OCI-LY3 (cell line): ENCODE measurements around the gene EFCAB11.

Experiments
- H2AFZ ChIP-seq: fragments of 200-600, 300-600 bp; shearing (Covaris generic); 2 replicates; pipeline ENCODE4 v1.6.0; 2014; ENCODE audit warnings: antibody characterized with exemption, low read depth, low read length
- H3K27ac ChIP-seq: fragments of 200-600, 300-600 bp; sonication (generic); 2 replicates; pipeline ENCODE4 v1.5.1; 2014; ENCODE audit warnings: mild to moderate bottlenecking, low read length, moderate library complexity, mixed read lengths
- H3K27me3 ChIP-seq: fragments of 200-600, 300-600 bp; sonication (generic); 2 replicates; pipeline ENCODE4 v1.6.1; 2014; ENCODE audit warnings: low read depth, low read length, mixed read lengths
- H3K36me3 ChIP-seq: fragments of 200-600, 300-600 bp; sonication (generic); replicated peaks from 2 replicates; pipeline ENCODE3; 2014; ENCODE audit warnings: low read depth, low read length, mixed read lengths
- H3K4me1 ChIP-seq: fragments of 300-600, 200-600 bp; sonication (generic); 2 replicates; pipeline ENCODE4 v1.6.1; 2014; ENCODE audit warnings: low read length, mixed read lengths
- H3K4me2 ChIP-seq: fragments of 200-600, 300-600 bp; sonication (generic); 2 replicates; pipeline ENCODE4 v1.6.1; 2014; ENCODE audit warnings: low read length, mixed read lengths
- H3K4me3 ChIP-seq: fragments of 300-600, 200-600 bp; sonication (generic); 2 replicates; pipeline ENCODE4 v1.5.1; 2014; ENCODE audit warnings: antibody characterized with exemption, mild to moderate bottlenecking, low read length, moderate library complexity
- H3K79me2 ChIP-seq: fragments of 300-600, 200-600 bp; shearing (Covaris generic); 2 replicates; pipeline ENCODE4 v1.6.1; 2014; ENCODE audit warnings: mild to moderate bottlenecking, low read length, mixed read lengths
- H3K9ac ChIP-seq: fragments of 300-600, 200-600 bp; shearing (Covaris generic); 2 replicates; pipeline ENCODE4 v1.6.0; 2014; ENCODE audit warnings: mild to moderate bottlenecking, low read length, moderate library complexity
- H3K9me3 ChIP-seq: fragments of 200-600, 300-600 bp; shearing (Covaris generic); 2 replicates; pipeline ENCODE4 v1.6.1; 2014; ENCODE audit warnings: low read length, mixed read lengths; ENCODE audit not compliant: insufficient read depth
- H4K20me1 ChIP-seq: fragments of 200-600, 300-600 bp; sonication (generic); 2 replicates; pipeline ENCODE4 v1.6.1; 2016; ENCODE audit warnings: low read length, mixed read lengths; ENCODE audit not compliant: insufficient read depth
- CTCF ChIP-seq: fragments of 200-600, 300-600 bp; sonication (generic); IDR thresholded peaks from 2 replicates; pipeline ENCODE4 v1.5.1; 2014; ENCODE audit warnings: antibody characterized with exemption, low read length, low read depth
- EZH2phosphoT487 ChIP-seq: fragments of 200-600 bp; shearing (Covaris generic); IDR thresholded peaks from 2 replicates; pipeline ENCODE4 v1.6.1; 2018; ENCODE audit warnings: antibody characterized with exemption, mixed run types, low read depth

The EFCAB11 gene

GRCh38 chr14:89954070-89955021, at the start of gene EFCAB11:
TSS of gene EFCAB11 (minus strand) at chr14:89954730. CDS start at chr14:89954660, 70 bp downstream.
- peak within 1 kb of the TSS; percentile 92 for H3K4me2 ChIP-seq
- H3K4me1 ChIP-seq = peaks cover 14% of the 10 kb centered on the region
- no peaks in the 10 kb centered on the region for H3K27me3 ChIP-seq
- peaks cover 36% of the 10 kb centered on the region for H3K79me2 ChIP-seq
- H3K9ac ChIP-seq = peak within 1 kb of the TSS; percentile 76
- H3K9me3 ChIP-seq = no peaks in the 10 kb centered on the region
- TF ChIP-seq EZH2phosphoT487 (no peak), CTCF (peak; percentile 23; the same call in 1 of the 2 replicates)
- no peaks in the 10 kb centered on the region for H4K20me1 ChIP-seq
- H3K36me3 ChIP-seq = peaks cover 39% of the 10 kb centered on the region
- peak within 1 kb of the TSS; percentile 89 for H3K27ac ChIP-seq
- peak within 1 kb of the TSS; percentile 91 for H3K4me3 ChIP-seq
- peak within 1 kb of the TSS; percentile 99 for H2AFZ ChIP-seq

DNA sequence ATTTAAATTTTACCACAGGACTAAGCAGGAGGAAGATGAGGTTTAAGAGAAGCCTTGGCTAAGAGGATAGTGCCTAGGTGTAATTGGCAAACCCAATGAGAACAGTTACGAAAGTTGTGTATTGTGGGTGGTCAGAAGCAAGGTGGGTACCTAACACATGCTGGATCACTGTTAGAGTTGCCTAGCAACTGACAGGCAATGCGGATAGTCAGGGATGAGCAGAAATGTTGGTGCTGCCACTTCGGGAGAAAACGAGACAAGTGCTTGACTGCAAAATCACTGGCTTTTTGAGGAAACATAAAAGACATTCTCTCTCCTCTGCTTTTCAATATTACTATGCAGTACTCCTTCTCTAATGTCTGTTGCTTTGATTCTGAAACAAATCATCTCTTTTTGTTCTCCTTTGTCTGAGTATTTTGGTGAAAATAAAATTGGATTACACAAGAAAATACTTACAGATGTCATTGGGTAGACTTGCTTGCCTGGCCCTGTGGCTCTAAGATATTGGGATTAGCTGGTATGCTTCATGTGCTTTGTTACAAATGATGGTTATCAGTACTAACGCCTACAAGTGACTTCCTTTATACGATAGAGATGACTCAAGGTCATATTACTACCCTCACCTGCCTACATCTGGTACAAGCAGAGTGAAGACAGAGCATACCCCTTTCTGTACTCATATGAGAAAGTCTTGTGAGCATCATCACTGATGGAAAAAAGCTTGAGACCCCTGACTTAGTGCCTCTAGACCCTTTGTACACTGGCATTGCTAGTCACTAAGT, 49.2 kb upstream of the EFCAB11 start:
- no peak overlapping the region for H3K4me2 ChIP-seq
- no peaks in the 10 kb centered on the region for H3K27me3 ChIP-seq
- no peaks in the 10 kb centered on the region for H4K20me1 ChIP-seq
- H3K4me1 ChIP-seq = no peaks in the 10 kb centered on the region; the same call in 1 of the 2 replicates
- no peak overlapping the region for H3K9ac ChIP-seq
- H3K4me3 ChIP-seq = no peak overlapping the region
- H3K9me3 ChIP-seq = no peaks in the 10 kb centered on the region
- TF ChIP-seq EZH2phosphoT487 = no peak
- no peak for TF ChIP-seq CTCF
- peaks cover 54% of the 10 kb centered on the region for H3K36me3 ChIP-seq
- H3K27ac ChIP-seq = no peak overlapping the region
- no peaks in the 10 kb centered on the region for H3K79me2 ChIP-seq
- H2AFZ ChIP-seq = no peak overlapping the region

DNA sequence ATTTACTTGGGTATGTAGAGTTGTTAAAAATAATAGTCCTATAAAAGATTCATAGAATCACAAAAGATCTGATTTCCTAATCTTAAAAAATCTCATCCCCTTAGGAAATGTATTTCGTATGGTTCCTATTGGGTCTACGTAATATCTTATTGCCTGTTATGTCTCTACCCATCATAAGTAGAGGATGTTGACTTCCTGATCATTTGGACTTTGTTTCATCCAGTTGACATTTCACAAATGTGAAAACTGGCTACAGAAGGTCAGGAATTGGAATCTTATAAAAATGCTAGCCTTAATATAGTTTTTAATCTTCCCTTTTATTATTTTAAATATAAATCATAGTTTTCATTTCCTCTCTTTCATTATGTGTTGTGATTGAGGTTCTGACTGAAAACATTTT, 46.4 kb upstream of the EFCAB11 start:
- TF ChIP-seq CTCF (no peak), EZH2phosphoT487 (no peak)
- H3K4me3 ChIP-seq = no peak overlapping the region
- H3K4me1 ChIP-seq = no peaks in the 10 kb centered on the region
- no peak overlapping the region for H2AFZ ChIP-seq
- peaks cover 59% of the 10 kb centered on the region for H3K36me3 ChIP-seq
- no peaks in the 10 kb centered on the region for H3K9me3 ChIP-seq
- H3K27ac ChIP-seq = no peak overlapping the region
- no peaks in the 10 kb centered on the region for H4K20me1 ChIP-seq
- H3K27me3 ChIP-seq = no peaks in the 10 kb centered on the region
- no peak overlapping the region for H3K9ac ChIP-seq
- H3K4me2 ChIP-seq = no peak overlapping the region
- no peaks in the 10 kb centered on the region for H3K79me2 ChIP-seq

- H3K4me3 ChIP-seq = no peak overlapping the region
- no peak overlapping the region for H3K9ac ChIP-seq
- no peaks in the 10 kb centered on the region for H3K9me3 ChIP-seq
- no peak overlapping the region for H3K27ac ChIP-seq
- no peaks in the 10 kb centered on the region for H3K4me1 ChIP-seq
- no peak for TF ChIP-seq CTCF
- TF ChIP-seq EZH2phosphoT487 = no peak
- H3K4me2 ChIP-seq = no peak overlapping the region
- H3K36me3 ChIP-seq = peaks cover 65% of the 10 kb centered on the region
- no peak overlapping the region for H2AFZ ChIP-seq
- no peaks in the 10 kb centered on the region for H3K27me3 ChIP-seq
- H3K79me2 ChIP-seq = no peaks in the 10 kb centered on the region
- no peaks in the 10 kb centered on the region for H4K20me1 ChIP-seq
Observed at GRCh38 chr14:89996963-89997362, 42.4 kb upstream of the EFCAB11 start.
